KG1 (cell line): Measurements from ENCODE around the gene ATPAF2.

Experiments
- DNase-seq: peaks from one replicate; lab custom pipeline; 2025; lab: John Stamatoyannopoulos, UW

ATPAF2 gene

GRCh38 chr17:18038861-18039534 lies at the start of gene ATPAF2, which contains the start of gene GID4:
Gene ATPAF2, minus strand, starts transcription at chr17:18039168. Its CDS starts 155 bp downstream, at chr17:18039013.
Gene GID4, plus strand, starts transcription at chr17:18039408. Its CDS starts 57 bp downstream, at chr17:18039465.
- DNase-seq, result peak; percentile 80

DNA sequence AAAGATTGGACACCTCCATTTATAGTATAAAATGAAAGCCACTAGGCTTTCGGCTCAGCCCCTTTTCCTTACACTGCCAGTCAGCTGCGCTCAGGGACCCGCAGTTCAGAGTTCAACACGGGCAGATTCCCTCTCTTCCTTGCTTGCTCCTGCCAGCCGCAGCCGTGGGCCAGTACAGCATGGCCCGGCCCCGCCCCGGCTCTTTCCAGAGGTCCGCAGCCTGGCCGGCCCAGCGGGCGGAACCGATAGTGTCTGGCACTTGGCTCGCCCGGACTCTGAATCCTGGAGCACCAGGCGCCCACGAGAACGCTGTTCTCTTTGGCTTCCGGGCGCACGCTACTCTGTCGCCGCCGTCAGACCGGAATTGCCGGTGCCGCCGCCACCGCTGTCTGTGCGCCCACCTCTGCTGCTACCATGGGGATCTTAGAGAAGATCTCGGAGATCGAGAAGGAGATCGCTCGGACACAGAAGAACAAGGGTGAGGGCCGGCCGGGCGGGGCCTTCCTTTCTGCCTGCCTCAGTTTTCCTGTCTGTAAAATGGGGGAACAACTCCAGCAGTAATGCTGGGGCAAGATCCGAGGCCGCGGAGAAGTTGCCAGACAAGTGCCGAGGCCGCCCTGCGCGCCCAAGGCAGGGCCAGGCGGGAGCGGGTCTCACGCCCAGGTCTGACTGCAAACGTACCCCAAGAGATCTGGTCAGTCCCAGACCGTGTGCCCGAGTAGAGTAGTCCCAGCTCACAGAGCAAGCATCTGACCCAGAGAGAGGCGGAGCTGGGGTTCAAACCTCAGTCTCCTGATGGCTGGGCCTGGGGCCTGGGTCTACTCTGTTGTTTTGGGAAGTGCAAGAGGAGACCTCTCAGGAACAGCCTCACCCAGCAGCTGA lies 48.9 kb upstream of the ATPAF2 start, which contains the start of gene DRG2:
DRG2 (plus strand) TSS at position 339 of the 882 bp plus-strand sequence; CDS start at position 415, 76 bp downstream.
- peak; percentile 21 for DNase-seq

GRCh38 chr17:18084256-18084655 lies 45.3 kb upstream of the ATPAF2 start:
- DNase-seq, result no peak

- DNase-seq, result no peak
Measured at GRCh38 chr17:18079543-18079942, 40.6 kb upstream of the ATPAF2 start.

- no peak for DNase-seq
Measured at GRCh38 chr17:18076936-18077335, 38.0 kb upstream of the ATPAF2 start.

DNA sequence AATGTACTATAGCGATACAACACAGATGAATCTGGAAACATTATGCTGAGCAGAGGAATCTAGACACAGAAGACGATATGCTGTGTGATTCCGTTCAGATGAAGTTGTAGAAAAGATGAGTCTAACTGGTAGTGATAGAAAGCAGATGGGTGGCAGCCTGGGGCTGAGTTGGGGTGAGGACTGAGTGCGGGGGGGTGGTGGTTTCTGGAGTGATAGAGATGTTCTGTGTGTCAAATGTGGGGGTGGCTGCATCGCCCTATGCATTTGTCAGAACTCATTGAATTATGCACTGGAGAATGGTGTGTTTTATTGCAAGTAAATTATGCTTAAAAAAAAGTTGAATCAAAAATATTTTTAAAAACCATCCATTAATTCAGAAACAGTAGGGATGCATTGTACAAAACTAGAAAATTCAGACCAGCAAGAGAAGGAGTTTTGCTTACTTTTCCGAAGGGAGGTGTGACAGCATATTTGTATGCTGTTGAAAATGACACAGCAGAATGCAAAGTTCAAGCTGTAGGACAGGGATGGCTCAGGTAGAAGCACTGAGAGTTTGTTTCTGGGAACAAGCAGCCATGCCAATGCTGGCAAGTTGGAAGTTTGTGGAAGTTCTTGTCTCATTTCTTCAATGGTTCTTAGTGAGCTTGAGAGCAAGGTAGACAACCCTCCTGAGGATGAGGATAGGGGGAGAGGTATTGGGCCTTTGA lies 35.8 kb upstream of the ATPAF2 start:
- DNase-seq, result no peak

DNA sequence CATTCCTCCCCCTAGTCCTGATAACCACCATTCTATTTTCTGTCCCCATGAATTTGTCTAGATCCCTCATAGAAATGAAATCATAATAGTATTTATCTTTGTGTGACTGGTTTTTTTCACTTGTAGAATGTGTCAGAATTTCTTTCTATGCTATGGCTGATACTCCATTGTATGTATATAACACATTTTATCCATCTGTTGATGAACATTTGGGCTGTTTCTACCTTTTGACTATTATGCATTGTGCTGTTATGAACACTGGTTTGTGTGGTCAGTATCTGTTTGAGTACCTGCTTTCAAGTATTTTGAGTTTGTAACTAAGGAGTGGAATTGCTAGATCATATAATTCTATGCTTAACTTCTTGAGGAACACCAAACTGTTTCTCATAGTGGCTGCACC lies 32.8 kb upstream of the ATPAF2 start:
- no peak for DNase-seq

DNA sequence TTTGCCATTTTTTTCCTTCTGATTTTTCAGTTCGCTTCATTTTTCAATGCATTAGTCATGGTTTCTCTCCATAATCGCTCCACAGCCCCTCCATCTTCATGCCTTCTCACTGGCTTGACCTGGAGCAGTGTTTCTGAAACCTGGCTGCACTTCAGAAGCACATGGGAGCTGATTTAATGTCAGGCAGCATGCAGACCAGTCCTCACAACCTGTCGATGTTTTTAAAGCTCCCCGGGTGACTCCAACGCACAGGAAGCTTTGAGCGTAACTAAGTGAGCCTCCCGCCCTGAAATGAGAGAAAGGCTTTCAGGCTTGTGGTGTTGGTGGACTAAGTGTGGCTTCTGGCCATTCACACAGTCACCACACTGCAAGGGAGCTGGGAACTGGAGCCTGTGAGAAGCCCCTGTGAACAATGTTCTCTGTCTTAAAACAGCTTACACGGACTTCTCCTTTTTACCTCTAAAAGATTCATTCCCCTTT lies 31.9 kb upstream of the ATPAF2 start:
- DNase-seq, result no peak

GRCh38 chr17:18069101-18069500 lies 30.1 kb upstream of the ATPAF2 start:
- DNase-seq, result no peak

DNA sequence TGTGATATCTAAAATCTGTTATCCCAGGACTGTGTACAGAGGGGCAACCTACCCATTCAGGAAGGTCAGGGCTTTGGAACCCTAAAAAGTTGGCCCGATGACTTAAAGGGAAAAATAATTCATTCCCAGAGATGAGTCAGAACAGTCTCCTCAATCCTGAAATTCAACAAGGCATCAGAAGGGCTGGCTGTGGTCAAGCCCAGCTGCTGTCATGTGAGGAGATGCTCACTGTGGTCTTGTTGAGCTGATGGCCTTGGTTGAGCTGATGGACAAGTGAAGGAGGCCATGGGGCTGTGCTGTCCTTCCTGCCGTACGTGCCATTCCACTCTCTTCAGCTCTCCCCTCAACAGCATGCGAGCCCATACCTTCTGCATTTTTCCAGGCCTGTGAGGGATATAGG lies 27.9 kb upstream of the ATPAF2 start:
- no peak for DNase-seq

DNA sequence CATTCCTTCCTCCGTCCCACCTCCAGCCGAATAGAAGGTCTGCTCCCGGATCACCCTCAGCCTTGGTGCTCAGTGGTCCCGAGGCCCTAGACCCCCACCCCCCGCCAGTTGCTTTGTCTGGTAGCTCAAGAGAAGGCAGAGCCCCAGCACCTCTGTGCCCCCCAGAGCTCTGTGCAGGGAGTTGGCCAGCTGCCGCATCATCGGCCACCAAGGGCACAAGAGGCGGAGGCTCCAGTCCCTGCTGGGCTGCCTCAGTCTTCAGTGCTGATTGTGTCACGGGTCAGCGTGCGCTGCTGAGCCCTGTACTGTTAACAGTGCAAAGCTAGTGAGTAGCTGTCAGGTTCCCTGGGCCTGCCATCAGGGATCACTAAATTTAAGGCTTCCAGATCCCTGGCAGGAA lies 26.6 kb upstream of the ATPAF2 start:
- DNase-seq, result no peak

- DNase-seq, result no peak
Measured at GRCh38 chr17:18064053-18064452, 25.1 kb upstream of the ATPAF2 start.

GRCh38 chr17:18059283-18059682 lies 20.3 kb upstream of the ATPAF2 start:
- DNase-seq, result no peak

GRCh38 chr17:18056214-18056613 lies 17.2 kb upstream of the ATPAF2 start:
- no peak for DNase-seq

- DNase-seq, result no peak
Measured at GRCh38 chr17:18055597-18055996, 16.6 kb upstream of the ATPAF2 start.

GRCh38 chr17:18045691-18046350 lies 6.9 kb upstream of the ATPAF2 start:
- DNase-seq, result no peak

DNA sequence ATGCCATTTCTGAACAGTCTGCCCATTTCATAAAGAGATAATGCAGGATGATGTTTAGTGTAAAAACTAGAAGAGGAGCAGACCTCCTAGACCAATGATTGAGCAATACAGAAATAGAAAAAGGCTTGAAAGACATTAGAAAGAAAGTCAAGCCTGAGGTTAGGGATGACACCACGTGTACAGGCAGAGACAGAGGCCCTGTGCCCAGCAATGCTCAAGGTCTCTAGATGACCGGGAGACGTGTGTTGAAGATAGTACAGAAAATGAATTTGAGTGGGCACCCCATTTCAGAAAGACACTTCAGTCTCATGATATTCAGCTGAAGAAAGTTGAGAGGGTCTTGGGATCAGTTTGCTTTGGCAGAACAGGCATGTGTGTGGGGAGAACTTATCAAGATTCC lies 5.6 kb upstream of the ATPAF2 start:
- DNase-seq, result no peak

- DNase-seq, result no peak
Measured at GRCh38 chr17:18043491-18043890, 4.5 kb upstream of the ATPAF2 start.

GRCh38 chr17:18042983-18043382 lies 4.0 kb upstream of the ATPAF2 start:
- DNase-seq, result no peak

DNA sequence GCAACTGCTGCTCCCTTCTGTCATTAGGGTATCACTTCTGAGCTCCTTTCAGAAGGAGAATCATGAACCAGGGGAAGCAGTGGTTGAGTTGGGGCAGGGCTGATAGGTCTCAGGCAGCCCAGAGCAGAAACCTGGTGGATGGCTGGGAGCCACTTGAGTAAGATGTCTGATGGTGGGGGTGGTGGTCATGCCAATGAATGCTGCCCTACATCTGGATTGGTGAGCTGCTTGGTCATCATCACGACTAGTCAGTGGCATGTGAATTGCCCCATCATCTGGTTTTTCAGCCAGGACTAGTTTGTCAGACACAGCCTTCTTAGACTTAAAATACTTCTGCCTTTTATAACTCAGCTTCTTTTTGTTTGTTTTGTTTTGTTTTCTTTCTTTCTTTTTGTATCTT lies 2.8 kb upstream of the ATPAF2 start:
- DNase-seq, result no peak

- no peak for DNase-seq
Measured at GRCh38 chr17:18040261-18040858, 1.4 kb upstream of the ATPAF2 start.
